HEK293T (cell line): ENCODE data around the gene CALM1.

Experiments used
- BHLHE40 ChIP-seq: fragments of 450-650 bp; IDR thresholded peaks from 2 replicates; pipeline ENCODE4 v1.6.1; 2016; ENCODE audit warnings: mild to moderate bottlenecking, moderate library complexity, borderline replicate concordance
- CTBP1 ChIP-seq: fragments of 450-650 bp; IDR thresholded peaks from 2 replicates; pipeline ENCODE4 v1.6.1; 2016; ENCODE audit warnings: borderline replicate concordance
- ELF4 ChIP-seq: fragments of 450-650 bp; IDR thresholded peaks from 2 replicates; pipeline ENCODE4 v1.6.1; 2017; ENCODE audit warnings: antibody characterized with exemption
- FOXA1 ChIP-seq: fragments of 450-650 bp; IDR thresholded peaks from 2 replicates; pipeline ENCODE4 v1.6.1; 2016; ENCODE audit warnings: mild to moderate bottlenecking
- FOXK2 ChIP-seq: fragments of 450-650 bp; IDR thresholded peaks from 2 replicates; pipeline ENCODE4 v1.6.1; 2016; ENCODE audit warnings: mild to moderate bottlenecking
- FOXM1 ChIP-seq: fragments of 450-650 bp; IDR thresholded peaks from 2 replicates; pipeline ENCODE4 v1.6.1; 2017; ENCODE audit warnings: mild to moderate bottlenecking, borderline replicate concordance
- HDGF ChIP-seq: fragments of 450-650 bp; IDR thresholded peaks from 2 replicates; pipeline ENCODE4 v1.6.1; 2017; ENCODE audit warnings: antibody characterized with exemption, borderline replicate concordance
- LEF1 ChIP-seq: fragments of 450-650 bp; IDR thresholded peaks from 2 replicates; pipeline ENCODE4 v1.6.1; 2017; ENCODE audit warnings: mild to moderate bottlenecking, borderline replicate concordance
- NFRKB ChIP-seq: fragments of 450-650 bp; IDR thresholded peaks from 2 replicates; pipeline ENCODE4 v1.6.1; 2016; ENCODE audit warnings: mild to moderate bottlenecking, moderate library complexity
- SP1 ChIP-seq: fragments of 450-650 bp; IDR thresholded peaks from 2 replicates; pipeline ENCODE4 v1.6.1; 2017
- SUZ12 ChIP-seq: fragments of 450-650 bp; IDR thresholded peaks from 2 replicates; pipeline ENCODE4 v1.6.1; 2016; ENCODE audit warnings: mild to moderate bottlenecking
- TARDBP ChIP-seq: fragments of 450-650 bp; IDR thresholded peaks from 2 replicates; pipeline ENCODE4 v1.6.1; 2016
- TF ChIP-seq, protein P1 (sequence below): fragments of 450-650 bp; IDR thresholded peaks from 2 replicates; pipeline ENCODE4 v1.6.1; 2016

GRCh38 chr14:90348270-90348669 lies 48.6 kb upstream of the CALM1 start:
- TF ChIP-seq SP1, result no peak
- no peak for TF ChIP-seq SUZ12
- no peak for TF ChIP-seq FOXM1
- no peak for TF ChIP-seq CTBP1
- no peak for TF ChIP-seq FOXA1
- no peak for TF ChIP-seq LEF1
- no peak for TF ChIP-seq FOXK2
- TF ChIP-seq HDGF, result no peak
- no peak for TF ChIP-seq BHLHE40
- no peak for TF ChIP-seq TARDBP
- TF ChIP-seq ELF4, result no peak
- TF ChIP-seq NFRKB, result no peak
- TF ChIP-seq, protein P1, sequence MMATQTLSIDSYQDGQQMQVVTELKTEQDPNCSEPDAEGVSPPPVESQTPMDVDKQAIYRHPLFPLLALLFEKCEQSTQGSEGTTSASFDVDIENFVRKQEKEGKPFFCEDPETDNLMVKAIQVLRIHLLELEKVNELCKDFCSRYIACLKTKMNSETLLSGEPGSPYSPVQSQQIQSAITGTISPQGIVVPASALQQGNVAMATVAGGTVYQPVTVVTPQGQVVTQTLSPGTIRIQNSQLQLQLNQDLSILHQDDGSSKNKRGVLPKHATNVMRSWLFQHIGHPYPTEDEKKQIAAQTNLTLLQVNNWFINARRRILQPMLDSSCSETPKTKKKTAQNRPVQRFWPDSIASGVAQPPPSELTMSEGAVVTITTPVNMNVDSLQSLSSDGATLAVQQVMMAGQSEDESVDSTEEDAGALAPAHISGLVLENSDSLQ, result no peak
